ENCODE measurements around the gene MAEL. TPM values are rescaled to one million over a fixed set of nuclear protein-coding genes. Genes with fewer than 3 reads are reported as not detected.

Gene MAEL
- total RNA-seq, 1 donor from 2014 or later, result 0.11 TPM

- no peak overlapping the region for H3K4me3 ChIP-seq (ENCODE audit: insufficient read depth, low read depth, low read length)
- TF ChIP-seq CTCF (IDR thresholded peaks at IDR 0.05; ENCODE audit: insufficient read depth, low read depth, low read length) (peak; percentile 23), EZH2 (IDR thresholded peaks at IDR 0.05; ENCODE audit: insufficient read depth, low read length) (no peak)
- Mint-ChIP-seq H3K27ac (ENCODE audit: unreplicated experiment) (peak overlapping the region; percentile 37), H3K27me3 (ENCODE audit: low read depth, unreplicated experiment) (peaks cover 15% of the 10 kb centered on the region), H3K9me3 (ENCODE audit: unreplicated experiment) (no peaks in the 10 kb centered on the region), H3K36me3 (ENCODE audit: low read depth, unreplicated experiment) (no peaks in the 10 kb centered on the region), H3K4me3 (ENCODE audit: unreplicated experiment) (no peak overlapping the region), H3K4me1 (ENCODE audit: low read depth, unreplicated experiment) (peaks cover 6% of the 10 kb centered on the region)
- H3K9ac ChIP-seq (ENCODE audit: low read length), result no peak overlapping the region
- no peak for DNase-seq (ENCODE audit: low read depth)
- no peaks in the 10 kb centered on the region for H3K9me3 ChIP-seq (ENCODE audit: insufficient read depth, low read depth, low read length)
- no peak for FAIRE-seq
- H2AFZ ChIP-seq (ENCODE audit: low read depth, low read length), result no peak overlapping the region
- no peaks in the 10 kb centered on the region for H4K20me1 ChIP-seq (ENCODE audit: insufficient read depth, low read length)
- peaks cover 5% of the 10 kb centered on the region for H3K4me1 ChIP-seq (ENCODE audit: insufficient read depth, low read length)
- no peaks in the 10 kb centered on the region for H3K27me3 ChIP-seq (ENCODE audit: insufficient read depth, low read length)
- H3K4me2 ChIP-seq (ENCODE audit: low read length), result no peak overlapping the region
- H3K36me3 ChIP-seq (ENCODE audit: insufficient read depth, low read length), result no peaks in the 10 kb centered on the region
- H3K27ac ChIP-seq (ENCODE audit: low read depth, low read length), result no peak overlapping the region
- no peaks in the 10 kb centered on the region for H3K79me2 ChIP-seq (ENCODE audit: insufficient read depth, low read length)
Observed at GRCh38 chr1:167060141-167061072, 71.3 kb downstream of the MAEL start.

GRCh38 chr1:167061073-167061464, 72.0 kb downstream of the MAEL start:
- Histone ChIP-seq H3K4me3 (ENCODE audit: insufficient read depth, low read depth, low read length) (no peak overlapping the region), H3K9ac (ENCODE audit: low read length) (no peak overlapping the region), H3K9me3 (ENCODE audit: insufficient read depth, low read depth, low read length) (no peaks in the 10 kb centered on the region), H3K27ac (ENCODE audit: low read depth, low read length) (no peak overlapping the region), H3K4me1 (ENCODE audit: insufficient read depth, low read length) (peaks cover 5% of the 10 kb centered on the region), H3K79me2 (ENCODE audit: insufficient read depth, low read length) (no peaks in the 10 kb centered on the region), H4K20me1 (ENCODE audit: insufficient read depth, low read length) (no peaks in the 10 kb centered on the region), H2AFZ (ENCODE audit: low read depth, low read length) (no peak overlapping the region), H3K4me2 (ENCODE audit: low read length) (no peak overlapping the region), H3K27me3 (ENCODE audit: insufficient read depth, low read length) (peaks cover 2% of the 10 kb centered on the region), H3K36me3 (ENCODE audit: insufficient read depth, low read length) (no peaks in the 10 kb centered on the region)
- H3K4me1 Mint-ChIP-seq (ENCODE audit: low read depth, unreplicated experiment), result peaks cover 6% of the 10 kb centered on the region
- TF ChIP-seq CTCF (IDR thresholded peaks at IDR 0.05; ENCODE audit: insufficient read depth, low read depth, low read length), result no peak
- no peak for TF ChIP-seq EZH2 (IDR thresholded peaks at IDR 0.05; ENCODE audit: insufficient read depth, low read length)
- DNase-seq (ENCODE audit: low read depth), result no peak
- no peaks in the 10 kb centered on the region for H3K36me3 Mint-ChIP-seq (ENCODE audit: low read depth, unreplicated experiment)
- no peaks in the 10 kb centered on the region for H3K9me3 Mint-ChIP-seq (ENCODE audit: unreplicated experiment)
- FAIRE-seq, result no peak
- H3K27ac Mint-ChIP-seq (ENCODE audit: unreplicated experiment), result no peak overlapping the region
- H3K4me3 Mint-ChIP-seq (ENCODE audit: unreplicated experiment), result no peak overlapping the region
- peaks cover 11% of the 10 kb centered on the region for H3K27me3 Mint-ChIP-seq (ENCODE audit: low read depth, unreplicated experiment)

GRCh38 chr1:167064621-167065020, 75.5 kb downstream of the MAEL start:
- no peak overlapping the region for H3K4me3 Mint-ChIP-seq (ENCODE audit: unreplicated experiment)
- FAIRE-seq (no peak), DNase-seq (ENCODE audit: low read depth) (no peak)

More at GRCh38 chr1:167064621-167065020, 75.5 kb downstream of the MAEL start:
- no peak overlapping the region for H2AFZ ChIP-seq (ENCODE audit: low read depth, low read length)
- H3K27me3 ChIP-seq (ENCODE audit: insufficient read depth, low read length), result peaks cover 8% of the 10 kb centered on the region
- TF ChIP-seq CTCF (IDR thresholded peaks at IDR 0.05; ENCODE audit: insufficient read depth, low read depth, low read length), result no peak
- TF ChIP-seq EZH2 (IDR thresholded peaks at IDR 0.05; ENCODE audit: insufficient read depth, low read length), result no peak
- Mint-ChIP-seq H3K9me3 (ENCODE audit: unreplicated experiment) (no peaks in the 10 kb centered on the region), H3K27ac (ENCODE audit: unreplicated experiment) (no peak overlapping the region), H3K27me3 (ENCODE audit: low read depth, unreplicated experiment) (peaks cover 19% of the 10 kb centered on the region), H3K36me3 (ENCODE audit: low read depth, unreplicated experiment) (no peaks in the 10 kb centered on the region), H3K4me1 (ENCODE audit: low read depth, unreplicated experiment) (no peaks in the 10 kb centered on the region)
- H4K20me1 ChIP-seq (ENCODE audit: insufficient read depth, low read length), result no peaks in the 10 kb centered on the region
- no peaks in the 10 kb centered on the region for H3K79me2 ChIP-seq (ENCODE audit: insufficient read depth, low read length)
- H3K27ac ChIP-seq (ENCODE audit: low read depth, low read length), result no peak overlapping the region
- H3K4me3 ChIP-seq (ENCODE audit: insufficient read depth, low read depth, low read length), result no peak overlapping the region
- H3K36me3 ChIP-seq (ENCODE audit: insufficient read depth, low read length), result no peaks in the 10 kb centered on the region
- no peaks in the 10 kb centered on the region for H3K4me1 ChIP-seq (ENCODE audit: insufficient read depth, low read length)
- H3K4me2 ChIP-seq (ENCODE audit: low read length), result no peak overlapping the region
- no peak overlapping the region for H3K9ac ChIP-seq (ENCODE audit: low read length)
- H3K9me3 ChIP-seq (ENCODE audit: insufficient read depth, low read depth, low read length), result no peaks in the 10 kb centered on the region

All from astrocyte (in vitro differentiated cells and primary cell).